K562 (cell line): Measurements from ENCODE around the gene SDSL. TPM values are rescaled to one million over a fixed set of nuclear protein-coding genes. Genes with fewer than 3 reads are reported as not detected.
A peak's percentile ranks its signal among the peaks of the same experiment; 100 is the strongest.

Experiments
- ATAC-seq: fragments of 200-7000 bp; cut with Tn5 transposase; 3 replicates; pipeline ENCODE4 v1.9.1; 2020; ENCODE audit warnings: moderate library complexity
- BruUV-seq: library from RNA; stranded (reverse); fragments of 400-500 nt; replicated peaks from 2 replicates; lab custom pipeline; 2021; lab: Mats Ljungman, UMichigan
- CTCF ChIA-PET: fragments of 300-600 bp; formaldehyde crosslinking; extraction: SDS; loops from one replicate; lab custom pipeline; 2021; ENCODE audit warnings: low intra/inter-chr PET ratio; lab: Yijun Ruan, JAX
- POLR2A ChIA-PET: fragments of 300-600, 350-650 bp; sonication (Branson Sonifier 250); formaldehyde crosslinking; extraction: SDS; loops from one replicate; lab custom pipeline; 2021; ENCODE audit warnings: antibody characterized with exemption, inconsistent platforms; lab: Yijun Ruan, JAX
- DNase-seq, 4 experiments: peaks; one replicate each; pipeline versions ENCODE4 v3.0.0 to v3.0.0-alpha.2; 2011 to 2018; ENCODE audit warnings: low spot score in 3 of 4, mixed read lengths in 3 of 4; ENCODE audit errors: extremely low read depth in 1 of 4
- FAIRE-seq: peaks from 2 replicates; lab custom pipeline; 2011; peaks lifted over from hg19 to GRCh38; lab: Jason Lieb, UNC
- H2AFZ ChIP-seq: 2 replicates; pipeline ENCODE4 v1.6.0; 2011; ENCODE audit warnings: low read depth, low read length, control low read depth, inconsistent platforms
- H3K27ac ChIP-seq: fragments of 200-600 bp; 3 replicates; pipeline ENCODE4 v1.8.0; 2011; ENCODE audit warnings: low read depth, mild to moderate bottlenecking, control low read depth, inconsistent platforms, low read length, moderate library complexity, mixed read lengths; ENCODE audit errors: extremely low read depth
- H3K27me3 ChIP-seq, 2 experiments: fragments of 300-600 bp in 1 of 2; 2 replicates in 1 of 2; 3 replicates in 1 of 2; pipeline versions ENCODE4 v1.6.0 to v1.8.0; 2011; ENCODE audit warnings: inconsistent platforms in 2 of 2, low read length in 2 of 2, mild to moderate bottlenecking in 1 of 2, mixed read lengths in 1 of 2, moderate library complexity in 1 of 2; ENCODE audit not compliant: control insufficient read depth in 2 of 2, insufficient read depth in 2 of 2
- H3K36me3 ChIP-seq: fragments of 300-600 bp; 3 replicates; pipeline ENCODE4 v1.8.0; 2011; ENCODE audit warnings: mild to moderate bottlenecking, low read length, inconsistent platforms; ENCODE audit not compliant: control insufficient read depth, insufficient read depth
- H3K4me1 ChIP-seq, 2 experiments: fragments of 200-600 bp in 1 of 2; replicated peaks in 1 of 2; 2 replicates in 1 of 2; 3 replicates in 1 of 2; pipeline versions ENCODE4 v1.5.1 to v1.8.0; 2011; ENCODE audit warnings: inconsistent platforms in 2 of 2, low read length in 2 of 2, mild to moderate bottlenecking in 1 of 2, mixed read lengths in 1 of 2, moderate library complexity in 1 of 2; ENCODE audit not compliant: control insufficient read depth in 2 of 2, insufficient read depth in 2 of 2
- H3K4me2 ChIP-seq: 2 replicates; pipeline ENCODE4 v1.6.1; 2011; ENCODE audit warnings: low read length, control low read depth, inconsistent platforms, mixed read lengths; ENCODE audit not compliant: insufficient read depth
- H3K4me3 ChIP-seq: fragments of 200-600 bp; sonication (generic), shearing (Covaris generic); 2 replicates; pipeline ENCODE4 v1.5.1; 2016; ENCODE audit warnings: control low read depth, inconsistent platforms
- H3K79me2 ChIP-seq: fragments of 200-600 bp; 3 replicates; pipeline ENCODE4 v1.8.0; 2011; ENCODE audit warnings: low read length, inconsistent platforms; ENCODE audit not compliant: control insufficient read depth, insufficient read depth
- H3K9ac ChIP-seq, 2 experiments: 2 replicates each; pipeline versions ENCODE4 v1.6.0 to v1.6.1; 2011; ENCODE audit warnings: low read depth in 2 of 2, low read length in 2 of 2, control low read depth in 1 of 2, inconsistent platforms in 1 of 2, mild to moderate bottlenecking in 1 of 2, mixed read lengths in 1 of 2; ENCODE audit not compliant: insufficient read depth in 1 of 2
- H3K9me1 ChIP-seq: one replicate; pipeline ENCODE4 v1.6.0; 2011; ENCODE audit warnings: inconsistent platforms, mild to moderate bottlenecking, low read length, moderate library complexity; ENCODE audit not compliant: control insufficient read depth, insufficient read depth
- H3K9me3 ChIP-seq: replicated peaks from 2 replicates; pipeline ENCODE4 v1.5.1; 2011; ENCODE audit warnings: low read depth, low read length, inconsistent platforms; ENCODE audit not compliant: control insufficient read depth, insufficient read depth
- H4K20me1 ChIP-seq: replicated peaks from 2 replicates; pipeline ENCODE4 v1.6.1; 2011; ENCODE audit warnings: low read length, inconsistent platforms, mixed read lengths; ENCODE audit not compliant: control insufficient read depth, insufficient read depth
- BCOR ChIP-seq: fragments of 450-650 bp; IDR thresholded peaks from 2 replicates; pipeline ENCODE4 v1.6.1; 2016
- CC2D1A ChIP-seq: fragments of 450-650 bp; IDR thresholded peaks from 2 replicates; pipeline ENCODE4 v1.6.1; 2017; ENCODE audit warnings: mild to moderate bottlenecking
- HDAC3 ChIP-seq: fragments of 450-650 bp; IDR thresholded peaks from 2 replicates; pipeline ENCODE4 v1.6.1; 2018; ENCODE audit warnings: borderline replicate concordance, mild to moderate bottlenecking, moderate library complexity; ENCODE audit not compliant: partially characterized antibody
- JUNB ChIP-seq: fragments of 450-650 bp; formaldehyde crosslinking; conservative IDR thresholded peaks from 2 replicates; pipeline ENCODE4 v1.4.0; 2020; ENCODE audit warnings: mild to moderate bottlenecking
- MYBL2 ChIP-seq, 2 experiments: fragments of 450-650 bp in 1 of 2; sonication (generic) in 1 of 2; formaldehyde crosslinking in 1 of 2; IDR thresholded peaks; 2 replicates each; pipeline versions ENCODE4 v1.6.1 to v1.8.1; 2017 to 2022; ENCODE audit warnings: borderline replicate concordance in 1 of 2, inconsistent platforms in 1 of 2, low read depth in 1 of 2, mild to moderate bottlenecking in 1 of 2, missing genetic modification reagents in 1 of 2, moderate library complexity in 1 of 2
- PHTF2 ChIP-seq: fragments of 250-450 bp; sonication (Bioruptor Pico); IDR thresholded peaks from 2 replicates; pipeline ENCODE4 v1.5.0; 2021; ENCODE audit warnings: mild to moderate bottlenecking
- PRPF4 ChIP-seq: fragments of 200-400 bp; formaldehyde crosslinking; IDR thresholded peaks from one replicate; pipeline ENCODE4 v1.6.1; 2017; ENCODE audit warnings: low read length, low read depth, mild to moderate bottlenecking; ENCODE audit not compliant: insufficient read depth, poor library complexity, severe bottlenecking
- TBP ChIP-seq: optimal IDR thresholded peaks from 2 replicates; pipeline ENCODE3; 2011; ENCODE audit warnings: low read depth, low read length, improper control_type of control experiment
- TEAD2 ChIP-seq: fragments of 450-650 bp; IDR thresholded peaks from 2 replicates; pipeline ENCODE4 v1.6.1; 2016; ENCODE audit warnings: missing genetic modification characterization, control low read depth, missing compliant biosample characterization
- TGIF2 ChIP-seq: sonication (generic); formaldehyde crosslinking; IDR thresholded peaks from 2 replicates; pipeline ENCODE4 v1.8.1; 2022; ENCODE audit warnings: mild to moderate bottlenecking, missing genetic modification reagents, moderate library complexity
- ZKSCAN8 ChIP-seq: fragments of 200-800 bp; sonication (Bioruptor generic); IDR thresholded peaks from 2 replicates; pipeline ENCODE4 v1.6.1; 2016; ENCODE audit warnings: missing genetic modification characterization, missing compliant biosample characterization
- WGBS: fragments of 100-300 bp; shearing (Covaris generic); methylation state at CpG from one replicate; pipeline ENCODE4 v1.1.6; 2016; ENCODE audit warnings: low coverage, mixed read lengths; ENCODE audit not compliant: insufficient coverage; ENCODE audit errors: missing lambda C conversion rate; 5-methylcytosine and 5-hydroxymethylcytosine counted together
- in situ Hi-C: fragments of 300-500 bp; cut with MboI; formaldehyde crosslinking; loops from 4 replicates; pipeline ENCODE4 v1.15.0; 2018; ENCODE audit warnings: inconsistent platforms, mixed read lengths
- intact Hi-C: fragments of 100-400 bp; cut with micrococcal nuclease; formaldehyde crosslinking; loops from 2 replicates; pipeline ENCODE4 v1.14.2; 2022
- polyA plus RNA-seq, 8 experiments: library from polyadenylated mRNA; depleted of rRNA in 4 of 8; stranded (reverse) in 5 of 8; unstranded in 3 of 8; fragments of >200 nt; fragmentation: Nextera tagmentation in 2 of 8; fragmentation: Illumina TruSeq in 1 of 8; extraction: Ambion mirVana in 2 of 8; extraction: Trizol in 1 of 8; gene quantifications; 2 replicates each; pipeline versions ENCODE4 v1.2.1 to v1.2.3, GENCODE V29; 2011 to 2014; ENCODE audit warnings: inconsistent platforms in 1 of 8, missing spikeins in 1 of 8
- total RNA-seq, 7 experiments: library from RNA; depleted of rRNA in 6 of 7; stranded (reverse); fragments of >200 nt in 6 of 7; fragmentation: Illumina TruSeq in 2 of 7; extraction: Trizol in 2 of 7; gene quantifications; 2 replicates each; pipeline versions ENCODE4 v1.2.1 to v1.2.3, GENCODE V29; 2011 to 2021; ENCODE audit warnings: low replicate concordance in 1 of 7
- TF ChIP-seq, protein P1 (sequence below): fragments of 250-450 bp; sonication (Bioruptor Pico); IDR thresholded peaks from 2 replicates; pipeline ENCODE4 v1.5.0; 2021
- TF ChIP-seq, protein P2 (sequence below): sonication (generic); formaldehyde crosslinking; IDR thresholded peaks from 2 replicates; pipeline ENCODE4 v1.9.0; 2022; ENCODE audit warnings: mild to moderate bottlenecking, missing genetic modification reagents
- TF ChIP-seq, protein P3 (sequence below): sonication (generic); formaldehyde crosslinking; IDR thresholded peaks from 2 replicates; pipeline ENCODE4 v1.8.0; 2023; ENCODE audit warnings: missing genetic modification reagents, mild to moderate bottlenecking, borderline replicate concordance

SDSL gene
- total and polyA plus RNA-seq, 9 of the 15 experiments (the other 6 are each of a cell fraction or from before 2014, with no cell fraction given): 0.31 to 11.0 (median 7.4) TPM

DNA sequence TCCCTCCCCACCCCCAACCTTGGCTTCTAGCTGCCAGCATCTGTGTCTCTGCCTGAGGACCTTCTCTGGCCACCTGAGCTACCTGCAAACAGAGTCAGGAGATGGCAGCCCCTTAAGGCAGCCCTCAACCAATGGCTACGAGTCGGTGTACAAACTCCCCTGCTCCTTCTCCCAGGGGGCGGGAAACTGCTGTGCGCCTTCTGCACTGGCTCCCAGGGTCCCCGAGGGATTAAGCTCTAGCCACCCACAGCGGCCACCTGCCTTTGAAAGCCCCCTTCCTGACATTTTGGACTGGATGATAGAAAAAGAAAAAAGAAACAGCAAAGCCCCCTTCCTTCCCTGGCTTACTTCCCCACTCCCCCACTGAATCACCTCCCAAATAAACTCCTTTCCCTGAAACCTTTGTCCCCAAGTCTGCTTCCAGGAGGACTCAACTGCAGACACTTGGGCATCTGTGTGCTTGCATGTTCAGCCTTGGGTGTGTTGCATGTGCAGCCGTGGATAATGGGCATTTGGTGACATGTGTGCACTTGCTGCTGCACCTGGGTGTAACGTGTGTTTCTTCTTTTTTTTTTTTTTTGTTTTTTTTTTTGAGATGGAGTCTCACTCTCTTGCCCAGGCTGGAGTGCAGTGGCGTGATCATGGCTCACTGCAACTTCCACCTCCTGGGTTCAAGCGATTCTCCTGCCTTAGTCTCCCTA, 24.5 kb upstream of the SDSL start:
- Histone ChIP-seq H3K4me1 (peaks cover 0 to 23% of the 10 kb centered on the region in 2 experiments; a peak in 2 of 5 replicates), H3K79me2 (no peaks in the 10 kb centered on the region), H3K27me3 (peaks cover 0 to 8% of the 10 kb centered on the region in 2 experiments; a peak in 1 of 5 replicates), H4K20me1 (no peaks in the 10 kb centered on the region), H2AFZ (no peak overlapping the region), H3K9ac (peak overlapping the region in 1 of 2 experiments; percentile 55; a peak in 2 of 4 replicates), H3K9me1 (no peaks in the 10 kb centered on the region), H3K36me3 (no peaks in the 10 kb centered on the region), H3K4me3 (no peak overlapping the region), H3K9me3 (no peaks in the 10 kb centered on the region), H3K27ac (no peak overlapping the region), H3K4me2 (no peak overlapping the region)
- DNase-seq: no peak
- intact Hi-C loops (no loop called here), in situ Hi-C loops (no loop called here)
- no peak for ATAC-seq
- CTCF ChIA-PET: no interaction called here
- BruUV-seq: no TSS peak
- 5% methylated on average over 10 of the region's 10 CpGs for WGBS
- no peak for FAIRE-seq
- POLR2A ChIA-PET: interaction anchor here (0.6 to 1.2 kb wide), 3 partner anchors 8 to 25 kb away, joined by 3 to 6 read pairs (median 4); no protein-coding TSS in a partner anchor
- no peak for TF ChIP-seq BCOR
- TF ChIP-seq TBP: no peak
- TF ChIP-seq, protein P1, sequence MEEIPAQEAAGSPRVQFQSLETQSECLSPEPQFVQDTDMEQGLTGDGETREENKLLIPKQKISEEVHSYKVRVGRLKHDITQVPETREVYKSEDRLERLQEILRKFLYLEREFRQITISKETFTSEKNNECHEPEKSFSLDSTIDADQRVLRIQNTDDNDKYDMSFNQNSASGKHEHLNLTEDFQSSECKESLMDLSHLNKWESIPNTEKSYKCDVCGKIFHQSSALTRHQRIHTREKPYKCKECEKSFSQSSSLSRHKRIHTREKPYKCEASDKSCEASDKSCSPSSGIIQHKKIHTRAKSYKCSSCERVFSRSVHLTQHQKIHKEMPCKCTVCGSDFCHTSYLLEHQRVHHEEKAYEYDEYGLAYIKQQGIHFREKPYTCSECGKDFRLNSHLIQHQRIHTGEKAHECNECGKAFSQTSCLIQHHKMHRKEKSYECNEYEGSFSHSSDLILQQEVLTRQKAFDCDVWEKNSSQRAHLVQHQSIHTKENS (CRISPR knock-in tag): no peak
- no peak for TF ChIP-seq PHTF2 (CRISPR knock-in tag)
- TF ChIP-seq, protein P2, sequence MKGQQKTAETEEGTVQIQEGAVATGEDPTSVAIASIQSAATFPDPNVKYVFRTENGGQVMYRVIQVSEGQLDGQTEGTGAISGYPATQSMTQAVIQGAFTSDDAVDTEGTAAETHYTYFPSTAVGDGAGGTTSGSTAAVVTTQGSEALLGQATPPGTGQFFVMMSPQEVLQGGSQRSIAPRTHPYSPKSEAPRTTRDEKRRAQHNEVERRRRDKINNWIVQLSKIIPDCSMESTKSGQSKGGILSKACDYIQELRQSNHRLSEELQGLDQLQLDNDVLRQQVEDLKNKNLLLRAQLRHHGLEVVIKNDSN: no peak
- no peak for TF ChIP-seq PRPF4
- TF ChIP-seq CC2D1A: no peak
- no peak for TF ChIP-seq ZKSCAN8
- no peak for TF ChIP-seq JUNB
- TF ChIP-seq TGIF2 (CRISPR knock-in tag): no peak
- no peak for TF ChIP-seq MYBL2 (IDR thresholded peaks at IDR 0.05; ENCODE audit: low read depth)
- no peak for TF ChIP-seq MYBL2 (CRISPR knock-in tag; IDR thresholded peaks at IDR 0.05; ENCODE audit: borderline replicate concordance)
- TF ChIP-seq HDAC3: no peak
- TF ChIP-seq TEAD2 (tag): no peak
- TF ChIP-seq, protein P3, sequence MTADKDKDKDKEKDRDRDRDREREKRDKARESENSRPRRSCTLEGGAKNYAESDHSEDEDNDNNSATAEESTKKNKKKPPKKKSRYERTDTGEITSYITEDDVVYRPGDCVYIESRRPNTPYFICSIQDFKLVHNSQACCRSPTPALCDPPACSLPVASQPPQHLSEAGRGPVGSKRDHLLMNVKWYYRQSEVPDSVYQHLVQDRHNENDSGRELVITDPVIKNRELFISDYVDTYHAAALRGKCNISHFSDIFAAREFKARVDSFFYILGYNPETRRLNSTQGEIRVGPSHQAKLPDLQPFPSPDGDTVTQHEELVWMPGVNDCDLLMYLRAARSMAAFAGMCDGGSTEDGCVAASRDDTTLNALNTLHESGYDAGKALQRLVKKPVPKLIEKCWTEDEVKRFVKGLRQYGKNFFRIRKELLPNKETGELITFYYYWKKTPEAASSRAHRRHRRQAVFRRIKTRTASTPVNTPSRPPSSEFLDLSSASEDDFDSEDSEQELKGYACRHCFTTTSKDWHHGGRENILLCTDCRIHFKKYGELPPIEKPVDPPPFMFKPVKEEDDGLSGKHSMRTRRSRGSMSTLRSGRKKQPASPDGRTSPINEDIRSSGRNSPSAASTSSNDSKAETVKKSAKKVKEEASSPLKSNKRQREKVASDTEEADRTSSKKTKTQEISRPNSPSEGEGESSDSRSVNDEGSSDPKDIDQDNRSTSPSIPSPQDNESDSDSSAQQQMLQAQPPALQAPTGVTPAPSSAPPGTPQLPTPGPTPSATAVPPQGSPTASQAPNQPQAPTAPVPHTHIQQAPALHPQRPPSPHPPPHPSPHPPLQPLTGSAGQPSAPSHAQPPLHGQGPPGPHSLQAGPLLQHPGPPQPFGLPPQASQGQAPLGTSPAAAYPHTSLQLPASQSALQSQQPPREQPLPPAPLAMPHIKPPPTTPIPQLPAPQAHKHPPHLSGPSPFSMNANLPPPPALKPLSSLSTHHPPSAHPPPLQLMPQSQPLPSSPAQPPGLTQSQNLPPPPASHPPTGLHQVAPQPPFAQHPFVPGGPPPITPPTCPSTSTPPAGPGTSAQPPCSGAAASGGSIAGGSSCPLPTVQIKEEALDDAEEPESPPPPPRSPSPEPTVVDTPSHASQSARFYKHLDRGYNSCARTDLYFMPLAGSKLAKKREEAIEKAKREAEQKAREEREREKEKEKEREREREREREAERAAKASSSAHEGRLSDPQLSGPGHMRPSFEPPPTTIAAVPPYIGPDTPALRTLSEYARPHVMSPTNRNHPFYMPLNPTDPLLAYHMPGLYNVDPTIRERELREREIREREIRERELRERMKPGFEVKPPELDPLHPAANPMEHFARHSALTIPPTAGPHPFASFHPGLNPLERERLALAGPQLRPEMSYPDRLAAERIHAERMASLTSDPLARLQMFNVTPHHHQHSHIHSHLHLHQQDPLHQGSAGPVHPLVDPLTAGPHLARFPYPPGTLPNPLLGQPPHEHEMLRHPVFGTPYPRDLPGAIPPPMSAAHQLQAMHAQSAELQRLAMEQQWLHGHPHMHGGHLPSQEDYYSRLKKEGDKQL: no peak
